ACC112 (cell line): ENCODE results near the gene PUS3.
"Not testable (repeated sequence)": the region's sequence is repeated elsewhere in the genome, so short reads cannot be mapped to it uniquely, and the experiment has no call there.

Source experiments
- H2AFZ ChIP-seq: fragments of 200-600 bp; sonication (generic); one replicate; pipeline ENCODE4 v1.6.0; 2017; ENCODE audit warnings: antibody characterized with exemption, low read length; ENCODE audit not compliant: unreplicated experiment
- H3K27ac ChIP-seq: fragments of 200-600 bp; sonication (generic); 2 replicates; pipeline ENCODE4 v1.5.1; 2014; ENCODE audit warnings: low read depth, mild to moderate bottlenecking, antibody characterized with exemption, low read length, moderate library complexity
- H3K27me3 ChIP-seq: fragments of 200-600 bp; sonication (generic); 2 replicates; pipeline ENCODE4 v1.6.1; 2014; ENCODE audit warnings: mild to moderate bottlenecking, antibody characterized with exemption, low read length, moderate library complexity, mixed read lengths; ENCODE audit not compliant: insufficient read depth
- H3K36me3 ChIP-seq: fragments of 200-600 bp; sonication (generic); 2 replicates; pipeline ENCODE4 v1.6.1; 2016; ENCODE audit warnings: mild to moderate bottlenecking, antibody characterized with exemption, low read length, moderate library complexity, mixed read lengths; ENCODE audit not compliant: insufficient read depth
- H3K4me1 ChIP-seq: fragments of 200-600 bp; sonication (generic); one replicate; pipeline ENCODE4 v1.6.1; 2016; ENCODE audit warnings: low read length, mixed read lengths; ENCODE audit not compliant: insufficient read depth, unreplicated experiment, control insufficient read depth
- H3K4me3 ChIP-seq: fragments of 200-600 bp; sonication (generic); 2 replicates; pipeline ENCODE4 v1.5.1; 2014; ENCODE audit warnings: mild to moderate bottlenecking, low read depth, low read length
- H3K79me2 ChIP-seq: fragments of 200-600 bp; sonication (generic); one replicate; pipeline ENCODE4 v1.6.0; 2016; ENCODE audit warnings: low read length; ENCODE audit not compliant: control insufficient read depth, unreplicated experiment, insufficient read depth

Gene PUS3

GRCh38 chr11:125862786-125863185, 40.2 kb downstream of the PUS3 start:
- not testable (repeated sequence) for H2AFZ ChIP-seq, H3K4me3 ChIP-seq, H3K4me1 ChIP-seq, H3K79me2 ChIP-seq, H3K27me3 ChIP-seq, H3K36me3 ChIP-seq, H3K27ac ChIP-seq

GRCh38 chr11:125857670-125858069, 45.3 kb downstream of the PUS3 start:
- H3K4me1 ChIP-seq, H3K79me2 ChIP-seq, H2AFZ ChIP-seq, H3K27ac ChIP-seq, H3K4me3 ChIP-seq, H3K27me3 ChIP-seq, H3K36me3 ChIP-seq: not testable (repeated sequence)

- Histone ChIP-seq H3K27ac (no peak overlapping the region), H3K4me1 (no peaks in the 10 kb centered on the region), H3K4me3 (no peak overlapping the region), H3K36me3 (no peaks in the 10 kb centered on the region), H2AFZ (no peak overlapping the region), H3K79me2 (no peaks in the 10 kb centered on the region), H3K27me3 (no peaks in the 10 kb centered on the region)
Measured at GRCh38 chr11:125846188-125846587, 56.8 kb downstream of the PUS3 start.
